Activated naive CD8-positive, alpha-beta T cell treated with anti-CD3 and anti-CD28 coated beads, Interleukin-2, amount 10 ng/mL, durations not matched to agents 7 days and 5 days (primary cell): Measurements from ENCODE around the gene CDK14. TPM values are rescaled to one million over a fixed set of nuclear protein-coding genes. Genes with fewer than 3 reads are reported as not detected.

Source experiments
- ATAC-seq: fragments of 150-1000 bp; cut with Tn5 transposase; one replicate; pipeline ENCODE4 v1.10.0; 2021; ENCODE audit warnings: low read depth, moderate library complexity
- POLR2A ChIA-PET: fragments of 350-600 bp; sonication (Branson Sonifier 250); formaldehyde crosslinking; loops from one replicate; lab custom pipeline; 2021; ENCODE audit warnings: antibody characterized with exemption; lab: Charles Lee
- DNase-seq: peaks from one replicate; pipeline ENCODE4 v3.0.0; 2021
- H3K27ac Mint-ChIP-seq: one replicate; pipeline ENCODE4 v1.8.0; 2022; ENCODE audit warnings: mild to moderate bottlenecking, mixed read lengths
- H3K27me3 Mint-ChIP-seq: one replicate; pipeline ENCODE4 v1.8.0; 2022; ENCODE audit warnings: mild to moderate bottlenecking, moderate library complexity, mixed read lengths
- H3K36me3 Mint-ChIP-seq: one replicate; pipeline ENCODE4 v1.8.0; 2021; ENCODE audit warnings: mild to moderate bottlenecking, mixed read lengths
- H3K4me1 Mint-ChIP-seq: one replicate; pipeline ENCODE4 v1.8.0; 2021; ENCODE audit warnings: mixed read lengths
- H3K4me3 Mint-ChIP-seq: one replicate; pipeline ENCODE4 v1.8.0; 2022; ENCODE audit warnings: mild to moderate bottlenecking, moderate library complexity, mixed read lengths
- H3K9me3 Mint-ChIP-seq: one replicate; pipeline ENCODE4 v1.8.0; 2021; ENCODE audit warnings: mixed read lengths
- total RNA-seq, 2 experiments: library from RNA; stranded (reverse); gene quantifications; one replicate each; pipeline ENCODE4 v1.2.3, GENCODE V29; 2021

CDK14 gene
- total RNA-seq, 2 experiments from 2014 or later, result 0.94 to 1.2 TPM

GRCh38 chr7:90938371-90938770 lies 342.2 kb downstream of the CDK14 start:
- Mint-ChIP-seq H3K9me3 (no peaks in the 10 kb centered on the region), H3K36me3 (no peaks in the 10 kb centered on the region), H3K4me3 (no peak overlapping the region), H3K27me3 (no peaks in the 10 kb centered on the region), H3K27ac (no peak overlapping the region), H3K4me1 (no peaks in the 10 kb centered on the region)
- no peak for DNase-seq
- no peak for ATAC-seq
- POLR2A ChIA-PET, result no interaction called here

DNA sequence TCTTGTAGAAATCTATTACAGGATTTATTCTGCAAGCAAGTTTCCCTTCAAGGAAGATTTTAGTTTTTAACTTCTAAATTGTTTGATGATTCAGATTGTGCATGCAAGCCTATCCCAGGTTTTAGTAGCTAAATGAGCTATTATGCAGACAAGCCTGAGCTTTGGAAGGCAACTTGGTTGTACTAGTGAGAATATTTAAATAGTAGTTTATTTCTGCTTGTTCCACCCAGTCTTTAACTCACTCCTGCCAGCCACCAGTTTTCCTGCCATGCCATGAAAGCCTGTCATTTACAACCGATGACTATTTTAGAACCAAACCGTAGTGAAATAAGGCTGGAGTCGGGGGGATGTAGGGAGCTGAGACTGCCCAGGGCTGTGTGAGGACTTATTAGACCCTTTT lies 343.5 kb downstream of the CDK14 start:
- Mint-ChIP-seq H3K27ac (no peak overlapping the region), H3K9me3 (no peaks in the 10 kb centered on the region), H3K4me3 (no peak overlapping the region), H3K4me1 (no peaks in the 10 kb centered on the region), H3K36me3 (no peaks in the 10 kb centered on the region), H3K27me3 (no peaks in the 10 kb centered on the region)
- ATAC-seq (no peak), DNase-seq (no peak)
- POLR2A ChIA-PET, result no interaction called here

- POLR2A ChIA-PET, result no interaction called here
- no peaks in the 10 kb centered on the region for H3K36me3 Mint-ChIP-seq
- no peak for ATAC-seq
- no peaks in the 10 kb centered on the region for H3K9me3 Mint-ChIP-seq
- no peak overlapping the region for H3K27ac Mint-ChIP-seq
- H3K4me3 Mint-ChIP-seq, result no peak overlapping the region
- DNase-seq, result no peak
- no peaks in the 10 kb centered on the region for H3K27me3 Mint-ChIP-seq
- no peaks in the 10 kb centered on the region for H3K4me1 Mint-ChIP-seq
Observed at GRCh38 chr7:90944021-90944420, 347.9 kb downstream of the CDK14 start.

- Mint-ChIP-seq H3K27me3 (no peaks in the 10 kb centered on the region), H3K4me3 (no peak overlapping the region), H3K4me1 (no peaks in the 10 kb centered on the region), H3K9me3 (no peaks in the 10 kb centered on the region), H3K36me3 (no peaks in the 10 kb centered on the region), H3K27ac (no peak overlapping the region)
- ATAC-seq (no peak), DNase-seq (no peak)
- POLR2A ChIA-PET, result no interaction called here
Observed at GRCh38 chr7:90945104-90945787, 349.1 kb downstream of the CDK14 start.

DNA sequence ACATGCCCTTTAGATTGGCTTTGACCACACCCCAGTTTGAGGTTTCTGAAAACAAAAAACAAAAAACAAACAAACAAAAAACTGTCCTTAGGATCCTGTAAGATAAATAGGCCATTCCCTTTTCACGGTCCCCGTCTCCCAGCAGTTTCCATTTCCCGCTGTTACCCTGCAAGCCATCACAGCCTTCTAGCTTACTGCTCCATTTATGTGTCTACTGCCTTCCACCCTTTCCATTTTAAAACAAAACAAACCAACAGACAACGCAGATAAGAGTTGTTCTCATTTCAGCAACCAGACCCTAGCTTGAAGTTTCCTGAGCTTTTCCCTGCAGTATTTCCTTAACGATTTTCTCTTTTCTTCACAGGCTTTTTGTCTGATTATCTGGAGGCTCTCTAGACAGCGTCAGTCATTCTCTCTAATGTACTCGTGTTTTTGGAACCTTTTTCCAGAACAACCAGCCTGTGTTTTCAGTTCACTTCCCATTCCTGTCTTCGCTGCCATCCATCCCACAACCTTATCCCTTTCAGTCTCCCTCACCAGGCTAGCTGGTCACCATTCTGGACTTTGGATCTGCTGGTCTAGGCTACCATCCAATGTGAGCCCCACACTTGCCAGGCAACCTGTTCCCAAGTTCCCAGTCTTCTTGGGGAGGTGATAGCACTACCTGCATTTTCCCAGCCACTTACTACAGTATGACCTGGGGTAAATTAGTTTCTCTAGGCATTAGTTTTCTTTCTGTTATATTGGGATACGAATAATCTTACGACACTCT lies 350.8 kb downstream of the CDK14 start:
- Mint-ChIP-seq H3K9me3 (no peaks in the 10 kb centered on the region), H3K4me3 (no peak overlapping the region), H3K36me3 (no peaks in the 10 kb centered on the region), H3K4me1 (no peaks in the 10 kb centered on the region), H3K27ac (no peak overlapping the region), H3K27me3 (no peaks in the 10 kb centered on the region)
- POLR2A ChIA-PET, result no interaction called here
- ATAC-seq, result no peak
- no peak for DNase-seq

- no peaks in the 10 kb centered on the region for H3K9me3 Mint-ChIP-seq
- H3K4me1 Mint-ChIP-seq, result no peaks in the 10 kb centered on the region
- no peak overlapping the region for H3K27ac Mint-ChIP-seq
- ATAC-seq (no peak), DNase-seq (no peak)
- H3K36me3 Mint-ChIP-seq, result no peaks in the 10 kb centered on the region
- H3K4me3 Mint-ChIP-seq, result no peak overlapping the region
- POLR2A ChIA-PET, result no interaction called here
- no peaks in the 10 kb centered on the region for H3K27me3 Mint-ChIP-seq
Observed at GRCh38 chr7:90948085-90948484, 352.0 kb downstream of the CDK14 start.

DNA sequence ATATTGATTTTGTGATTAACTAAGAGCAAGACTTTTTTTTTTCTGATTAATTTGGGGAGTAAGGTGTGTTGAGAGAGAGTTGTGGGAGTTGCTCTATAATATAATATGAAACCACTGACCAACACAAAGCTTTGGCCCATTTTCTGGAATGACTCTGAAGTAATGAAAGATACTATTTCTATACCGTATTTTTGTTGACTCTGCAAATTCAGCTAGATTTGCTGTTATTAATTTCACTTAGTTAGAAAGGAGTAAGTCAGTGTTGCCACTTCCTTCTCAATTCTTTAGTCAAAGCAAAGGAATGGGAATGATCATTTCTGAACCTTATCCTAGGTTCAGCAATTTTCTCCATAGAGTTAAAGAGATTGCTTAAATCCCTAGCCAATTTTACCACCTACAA lies 355.1 kb downstream of the CDK14 start:
- ATAC-seq (no peak), DNase-seq (no peak)
- no peak overlapping the region for H3K27ac Mint-ChIP-seq
- no peaks in the 10 kb centered on the region for H3K4me1 Mint-ChIP-seq
- no peaks in the 10 kb centered on the region for H3K9me3 Mint-ChIP-seq
- POLR2A ChIA-PET, result no interaction called here
- H3K36me3 Mint-ChIP-seq, result no peaks in the 10 kb centered on the region
- no peaks in the 10 kb centered on the region for H3K27me3 Mint-ChIP-seq
- H3K4me3 Mint-ChIP-seq, result no peak overlapping the region

DNA sequence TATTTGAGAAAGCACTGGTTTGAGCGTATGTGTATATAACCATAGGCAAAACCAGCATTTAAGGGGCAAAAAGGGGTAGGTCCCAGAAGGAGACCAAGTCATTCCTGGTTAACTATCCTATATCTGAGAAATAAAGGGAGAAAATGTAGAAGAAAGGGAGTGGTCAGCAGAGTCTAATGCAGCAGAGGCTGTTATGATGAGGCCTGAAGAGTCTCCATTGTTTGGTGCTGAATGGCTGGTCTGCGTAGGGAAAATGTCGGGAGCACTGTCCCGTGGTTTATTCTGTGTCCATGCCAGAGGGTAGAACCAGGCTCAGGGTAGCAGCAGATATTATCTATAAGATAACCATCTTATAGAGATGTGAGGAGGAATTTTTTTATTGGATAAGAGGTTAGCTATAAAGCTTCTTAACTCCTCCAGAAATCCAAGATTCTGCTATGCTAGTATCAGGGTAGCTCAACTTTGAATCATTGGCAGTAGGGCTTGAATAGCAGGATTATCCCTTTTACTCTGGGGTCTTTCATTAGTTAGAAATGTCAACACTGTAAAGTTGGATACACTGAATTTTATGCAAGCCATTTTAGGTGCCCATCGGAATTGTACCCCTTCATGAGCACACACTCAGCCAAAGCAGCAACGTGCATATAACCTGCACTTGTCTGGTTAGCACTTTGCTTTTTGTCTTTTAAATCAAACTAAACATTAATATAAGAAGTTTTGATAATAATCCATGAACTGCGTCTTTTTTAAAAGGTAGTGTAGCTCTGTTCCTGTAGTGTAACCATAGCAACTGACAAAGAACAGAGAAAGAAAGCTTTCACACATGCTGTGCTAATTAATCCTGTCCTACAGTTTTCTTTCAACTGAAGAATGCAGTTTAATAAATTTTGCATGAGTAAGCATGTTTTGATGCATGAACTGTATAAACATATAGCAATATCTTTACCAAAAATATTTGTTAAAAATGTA lies 356.1 kb downstream of the CDK14 start:
- no peak for ATAC-seq
- Mint-ChIP-seq H3K4me1 (no peaks in the 10 kb centered on the region), H3K36me3 (no peaks in the 10 kb centered on the region), H3K27me3 (no peaks in the 10 kb centered on the region), H3K4me3 (no peak overlapping the region), H3K27ac (no peak overlapping the region), H3K9me3 (no peaks in the 10 kb centered on the region)
- POLR2A ChIA-PET, result no interaction called here
- DNase-seq, result no peak

- no peaks in the 10 kb centered on the region for H3K27me3 Mint-ChIP-seq
- no peak overlapping the region for H3K27ac Mint-ChIP-seq
- POLR2A ChIA-PET, result no interaction called here
- H3K4me3 Mint-ChIP-seq, result no peak overlapping the region
- H3K9me3 Mint-ChIP-seq, result no peaks in the 10 kb centered on the region
- no peaks in the 10 kb centered on the region for H3K36me3 Mint-ChIP-seq
- DNase-seq (no peak), ATAC-seq (no peak)
- H3K4me1 Mint-ChIP-seq, result no peaks in the 10 kb centered on the region
Observed at GRCh38 chr7:90955641-90956207, 359.6 kb downstream of the CDK14 start.

- Mint-ChIP-seq H3K27ac (no peak overlapping the region), H3K27me3 (no peaks in the 10 kb centered on the region), H3K36me3 (no peaks in the 10 kb centered on the region), H3K9me3 (no peaks in the 10 kb centered on the region), H3K4me1 (no peaks in the 10 kb centered on the region), H3K4me3 (no peak overlapping the region)
- ATAC-seq, result no peak
- POLR2A ChIA-PET, result no interaction called here
- no peak for DNase-seq
Observed at GRCh38 chr7:90957883-90958282, 361.8 kb downstream of the CDK14 start.

DNA sequence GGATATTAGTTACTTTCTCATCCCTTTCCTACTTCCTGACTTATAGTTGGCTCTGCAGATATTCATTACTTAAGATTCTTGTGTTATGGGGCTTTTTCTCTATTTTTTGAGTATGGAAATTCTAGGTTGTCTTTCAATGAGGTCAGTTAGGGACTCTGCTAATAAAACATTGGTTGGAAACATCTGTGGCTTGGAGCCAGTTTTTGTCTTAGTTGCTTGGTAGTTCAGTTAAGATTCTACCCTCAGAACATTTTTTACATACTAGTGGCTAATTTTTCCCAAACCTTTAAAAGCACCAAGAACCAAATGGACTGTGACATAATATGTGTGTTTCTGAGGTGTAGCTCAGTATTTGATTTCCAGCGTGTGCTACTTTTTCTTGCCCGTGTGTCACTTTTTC lies 362.5 kb downstream of the CDK14 start:
- Mint-ChIP-seq H3K4me1 (no peaks in the 10 kb centered on the region), H3K36me3 (no peaks in the 10 kb centered on the region), H3K9me3 (no peaks in the 10 kb centered on the region), H3K27me3 (no peaks in the 10 kb centered on the region), H3K27ac (no peak overlapping the region), H3K4me3 (no peak overlapping the region)
- ATAC-seq, result no peak
- POLR2A ChIA-PET, result no interaction called here
- DNase-seq, result no peak

GRCh38 chr7:90961037-90961725 lies 365.1 kb downstream of the CDK14 start:
- DNase-seq (no peak), ATAC-seq (no peak)
- H3K36me3 Mint-ChIP-seq, result no peaks in the 10 kb centered on the region

GRCh38 chr7:90965211-90965610 lies 369.1 kb downstream of the CDK14 start:
- H3K4me3 Mint-ChIP-seq, result no peak overlapping the region
- no peak for ATAC-seq
- POLR2A ChIA-PET, result no interaction called here
- no peak for DNase-seq
- no peak overlapping the region for H3K27ac Mint-ChIP-seq
- no peaks in the 10 kb centered on the region for H3K36me3 Mint-ChIP-seq
- no peaks in the 10 kb centered on the region for H3K4me1 Mint-ChIP-seq
- H3K27me3 Mint-ChIP-seq, result no peaks in the 10 kb centered on the region
- no peaks in the 10 kb centered on the region for H3K9me3 Mint-ChIP-seq

More at GRCh38 chr7:90961037-90961725, 365.1 kb downstream of the CDK14 start:
- no peak overlapping the region for H3K4me3 Mint-ChIP-seq
- POLR2A ChIA-PET, result no interaction called here
- no peaks in the 10 kb centered on the region for H3K9me3 Mint-ChIP-seq
- no peak overlapping the region for H3K27ac Mint-ChIP-seq
- no peaks in the 10 kb centered on the region for H3K4me1 Mint-ChIP-seq
- H3K27me3 Mint-ChIP-seq, result no peaks in the 10 kb centered on the region
